ENCODE measurements around the gene PLD5.

The PLD5 gene

DNA sequence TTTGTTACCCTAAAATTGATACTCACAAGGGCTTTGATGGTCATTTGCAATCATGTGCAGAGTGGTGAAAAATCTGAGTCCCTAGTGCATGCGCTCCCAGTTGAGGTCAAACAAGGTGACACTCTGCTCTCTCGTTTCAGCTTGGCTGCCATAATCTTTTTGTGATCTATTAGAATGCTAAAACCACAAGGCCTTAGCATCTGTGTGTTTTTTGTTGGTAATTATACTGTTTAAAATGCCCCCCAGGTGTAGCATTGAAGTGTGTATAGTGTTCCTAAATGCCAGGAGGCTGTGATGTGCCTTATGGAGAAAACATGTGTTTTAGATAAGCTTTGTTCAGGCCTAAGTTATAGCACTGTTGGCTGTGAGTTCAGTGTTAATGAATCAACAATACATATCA, 89.3 kb downstream of the PLD5 start:
- TF ChIP-seq, protein P1, sequence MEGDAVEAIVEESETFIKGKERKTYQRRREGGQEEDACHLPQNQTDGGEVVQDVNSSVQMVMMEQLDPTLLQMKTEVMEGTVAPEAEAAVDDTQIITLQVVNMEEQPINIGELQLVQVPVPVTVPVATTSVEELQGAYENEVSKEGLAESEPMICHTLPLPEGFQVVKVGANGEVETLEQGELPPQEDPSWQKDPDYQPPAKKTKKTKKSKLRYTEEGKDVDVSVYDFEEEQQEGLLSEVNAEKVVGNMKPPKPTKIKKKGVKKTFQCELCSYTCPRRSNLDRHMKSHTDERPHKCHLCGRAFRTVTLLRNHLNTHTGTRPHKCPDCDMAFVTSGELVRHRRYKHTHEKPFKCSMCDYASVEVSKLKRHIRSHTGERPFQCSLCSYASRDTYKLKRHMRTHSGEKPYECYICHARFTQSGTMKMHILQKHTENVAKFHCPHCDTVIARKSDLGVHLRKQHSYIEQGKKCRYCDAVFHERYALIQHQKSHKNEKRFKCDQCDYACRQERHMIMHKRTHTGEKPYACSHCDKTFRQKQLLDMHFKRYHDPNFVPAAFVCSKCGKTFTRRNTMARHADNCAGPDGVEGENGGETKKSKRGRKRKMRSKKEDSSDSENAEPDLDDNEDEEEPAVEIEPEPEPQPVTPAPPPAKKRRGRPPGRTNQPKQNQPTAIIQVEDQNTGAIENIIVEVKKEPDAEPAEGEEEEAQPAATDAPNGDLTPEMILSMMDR (IDR thresholded peaks at IDR 0.05; ENCODE audit: low read depth, low read length, poor library complexity, severe bottlenecking), result no peak
- Histone ChIP-seq H3K27me3 (ENCODE audit: control insufficient read depth, low read length) (no peaks in the 10 kb centered on the region), H3K9me2 (replicated peaks; ENCODE audit: control insufficient read depth, low read length) (no peaks in the 10 kb centered on the region), H4K20me1 (ENCODE audit: control insufficient read depth, insufficient read depth, low read depth, low read length) (no peaks in the 10 kb centered on the region), H3K36me3 (ENCODE audit: control insufficient read depth, low read length) (no peaks in the 10 kb centered on the region), H3K27ac (ENCODE audit: low read depth, low read length) (no peak overlapping the region), H3K4me2 (ENCODE audit: low read length) (no peak overlapping the region), H3K4me1 (ENCODE audit: control insufficient read depth, low read length) (no peaks in the 10 kb centered on the region), H3F3A (ENCODE audit: control insufficient read depth, insufficient read depth) (no peaks in the 10 kb centered on the region), H3K79me2 (ENCODE audit: control insufficient read depth, low read length) (no peaks in the 10 kb centered on the region), H3K9me3 (ENCODE audit: control insufficient read depth, insufficient read depth, low read length) (no peaks in the 10 kb centered on the region), H3K4me3 (ENCODE audit: low read length) (no peak overlapping the region)

DNA sequence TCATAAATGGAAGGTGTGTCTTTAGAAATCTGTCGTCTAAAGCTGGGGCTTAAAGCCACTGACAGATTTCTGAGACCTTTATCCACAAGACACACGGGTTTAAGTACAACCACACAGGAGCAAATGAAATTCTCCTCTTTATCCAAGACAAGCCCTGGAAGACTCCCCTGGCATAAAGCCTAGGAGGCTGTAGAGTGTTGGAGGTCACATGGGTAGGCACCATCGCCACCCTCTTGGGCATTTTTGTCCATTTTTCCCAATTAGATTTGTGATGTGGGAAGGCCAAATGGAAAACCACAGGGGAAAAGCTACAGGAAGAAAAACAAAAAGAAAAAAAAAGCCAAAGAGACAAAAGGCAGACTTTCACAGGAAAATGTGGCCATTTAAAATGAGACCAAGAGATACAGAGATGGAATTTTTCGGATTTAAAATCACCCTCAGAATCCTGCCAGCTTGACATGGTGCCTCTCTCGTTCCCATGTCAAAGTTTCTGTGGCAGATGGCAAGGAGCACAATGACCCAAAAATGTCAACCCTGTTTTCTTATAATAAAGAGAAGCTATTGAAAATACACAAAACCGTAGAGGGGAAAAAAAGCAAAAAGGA, 91.9 kb downstream of the PLD5 start:
- no peaks in the 10 kb centered on the region for H3K27me3 ChIP-seq (ENCODE audit: control insufficient read depth, low read length)
- no peaks in the 10 kb centered on the region for H3F3A ChIP-seq (ENCODE audit: control insufficient read depth, insufficient read depth)
- no peak overlapping the region for H3K4me3 ChIP-seq (ENCODE audit: low read length)
- no peaks in the 10 kb centered on the region for H3K9me3 ChIP-seq (ENCODE audit: control insufficient read depth, insufficient read depth, low read length)
- no peaks in the 10 kb centered on the region for H3K36me3 ChIP-seq (ENCODE audit: control insufficient read depth, low read length)
- no peaks in the 10 kb centered on the region for H3K79me2 ChIP-seq (ENCODE audit: control insufficient read depth, low read length)
- TF ChIP-seq, protein P1 (IDR thresholded peaks at IDR 0.05; ENCODE audit: low read depth, low read length, poor library complexity, severe bottlenecking), result no peak
- TF ChIP-seq EZH2phosphoT487 (IDR thresholded peaks at IDR 0.05; ENCODE audit: borderline replicate concordance, low read length), result no peak
- H3K27ac ChIP-seq (ENCODE audit: low read depth, low read length), result no peak overlapping the region
- no peak overlapping the region for H3K4me2 ChIP-seq (ENCODE audit: low read length)
- no peaks in the 10 kb centered on the region for H3K9me2 ChIP-seq (replicated peaks; ENCODE audit: control insufficient read depth, low read length)
- no peaks in the 10 kb centered on the region for H4K20me1 ChIP-seq (ENCODE audit: control insufficient read depth, insufficient read depth, low read depth, low read length)
- no peaks in the 10 kb centered on the region for H3K4me1 ChIP-seq (ENCODE audit: control insufficient read depth, low read length)

DNA sequence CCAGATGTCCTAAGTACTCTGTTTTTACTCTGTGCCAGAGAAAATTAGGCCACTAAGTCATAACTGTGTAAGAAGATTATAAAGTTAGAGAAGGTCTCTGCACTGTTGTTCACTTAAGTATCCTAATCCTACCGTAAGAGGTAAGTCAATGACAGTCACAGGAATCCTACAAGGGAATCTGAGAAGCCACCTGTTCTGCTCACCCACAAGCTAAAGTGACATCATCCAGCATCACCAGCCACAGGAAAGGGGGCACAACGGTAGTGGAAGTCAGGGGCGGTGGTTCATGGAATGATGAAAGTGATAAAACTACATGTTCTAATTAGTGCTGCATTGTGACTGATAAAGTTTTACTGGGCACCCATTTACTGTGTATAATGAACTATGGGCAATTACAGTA, 92.7 kb downstream of the PLD5 start:
- Histone ChIP-seq H4K20me1 (ENCODE audit: control insufficient read depth, insufficient read depth, low read depth, low read length) (no peaks in the 10 kb centered on the region), H3K4me3 (ENCODE audit: low read length) (no peak overlapping the region), H3K79me2 (ENCODE audit: control insufficient read depth, low read length) (no peaks in the 10 kb centered on the region), H3F3A (ENCODE audit: control insufficient read depth, insufficient read depth) (no peaks in the 10 kb centered on the region), H3K4me2 (ENCODE audit: low read length) (no peak overlapping the region), H3K4me1 (ENCODE audit: control insufficient read depth, low read length) (no peaks in the 10 kb centered on the region), H3K9me2 (replicated peaks; ENCODE audit: control insufficient read depth, low read length) (no peaks in the 10 kb centered on the region), H3K27ac (ENCODE audit: low read depth, low read length) (no peak overlapping the region), H3K9me3 (ENCODE audit: control insufficient read depth, insufficient read depth, low read length) (no peaks in the 10 kb centered on the region), H3K27me3 (ENCODE audit: control insufficient read depth, low read length) (no peaks in the 10 kb centered on the region), H3K36me3 (ENCODE audit: control insufficient read depth, low read length) (no peaks in the 10 kb centered on the region)
- TF ChIP-seq EZH2phosphoT487 (IDR thresholded peaks at IDR 0.05; ENCODE audit: borderline replicate concordance, low read length), result no peak
- TF ChIP-seq, protein P1 (IDR thresholded peaks at IDR 0.05; ENCODE audit: low read depth, low read length, poor library complexity, severe bottlenecking), result no peak

All from DOHH2 (cell line).